Endothelial cell (in vitro differentiated cells): ENCODE data around the gene GATAD2A. TPM values are rescaled to one million over a fixed set of nuclear protein-coding genes. Genes with fewer than 3 reads are reported as not detected.
A peak's percentile ranks its signal among the peaks of the same experiment; 100 is the strongest.

ENCODE experiments used
- DNase-seq: peaks from one replicate; pipeline ENCODE4 v3.0.0; 2021; ENCODE audit warnings: low spot score
- H3K27ac Mint-ChIP-seq: one replicate; pipeline ENCODE4 v1.8.0; 2021; ENCODE audit warnings: mixed read lengths, inconsistent platforms; ENCODE audit not compliant: unreplicated experiment
- H3K27me3 Mint-ChIP-seq: one replicate; pipeline ENCODE4 v1.8.0; 2021; ENCODE audit warnings: mild to moderate bottlenecking, moderate library complexity, mixed read lengths, inconsistent platforms; ENCODE audit not compliant: unreplicated experiment
- H3K36me3 Mint-ChIP-seq: one replicate; pipeline ENCODE4 v1.8.0; 2021; ENCODE audit warnings: mild to moderate bottlenecking, low read depth, mixed read lengths, inconsistent platforms; ENCODE audit not compliant: unreplicated experiment
- H3K4me1 Mint-ChIP-seq: one replicate; pipeline ENCODE4 v1.8.0; 2021; ENCODE audit warnings: mild to moderate bottlenecking, mixed read lengths, inconsistent platforms; ENCODE audit not compliant: unreplicated experiment
- H3K4me3 Mint-ChIP-seq: one replicate; pipeline ENCODE4 v1.8.0; 2021; ENCODE audit warnings: mild to moderate bottlenecking, mixed read lengths, inconsistent platforms; ENCODE audit not compliant: unreplicated experiment
- H3K9me3 Mint-ChIP-seq: one replicate; pipeline ENCODE4 v1.8.0; 2021; ENCODE audit warnings: mixed read lengths, inconsistent platforms; ENCODE audit not compliant: unreplicated experiment
- CTCF ChIP-seq: fragments of 200-600 bp; sonication (generic); IDR thresholded peaks from one replicate; pipeline ENCODE4 v1.5.0; 2021; ENCODE audit warnings: antibody characterized with exemption; ENCODE audit not compliant: unreplicated experiment
- total RNA-seq: library from RNA; stranded (reverse); fragmentation: NEBNext Ultra II Directional; extraction: Animal tissue kit (Norgen Biotek cat#: 25700); gene quantifications from one replicate; pipeline ENCODE4 v1.2.1, GENCODE V29; 2021; ENCODE audit not compliant: unreplicated experiment

The GATAD2A gene
- total RNA-seq, 1 donor from 2014 or later, result 150 TPM

DNA sequence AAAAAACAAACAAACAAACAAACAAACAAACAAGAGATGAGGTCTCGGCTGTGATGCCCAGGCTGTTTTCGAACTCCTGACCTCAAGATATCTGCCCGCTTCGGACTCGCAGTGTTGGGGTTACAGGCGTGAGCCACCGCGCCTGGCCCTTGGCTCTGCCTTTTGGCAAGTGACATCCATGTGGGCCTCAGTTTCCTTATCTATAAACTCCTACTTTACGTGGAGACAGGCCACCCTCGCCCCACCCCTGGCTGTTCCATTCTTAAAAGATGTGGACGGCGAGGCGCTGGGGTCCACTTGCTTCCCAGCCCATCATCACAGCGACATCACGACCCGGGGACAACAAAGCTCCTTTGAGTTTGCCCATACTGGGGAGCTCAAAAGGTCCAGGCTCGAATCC, 108.2 kb downstream of the GATAD2A start:
- H3K27me3 Mint-ChIP-seq, result peaks cover 8% of the 10 kb centered on the region
- H3K4me3 Mint-ChIP-seq, result no peak overlapping the region
- H3K36me3 Mint-ChIP-seq, result no peaks in the 10 kb centered on the region
- no peak for DNase-seq
- no peak for TF ChIP-seq CTCF
- no peaks in the 10 kb centered on the region for H3K9me3 Mint-ChIP-seq
- no peaks in the 10 kb centered on the region for H3K4me1 Mint-ChIP-seq
- no peak overlapping the region for H3K27ac Mint-ChIP-seq

DNA sequence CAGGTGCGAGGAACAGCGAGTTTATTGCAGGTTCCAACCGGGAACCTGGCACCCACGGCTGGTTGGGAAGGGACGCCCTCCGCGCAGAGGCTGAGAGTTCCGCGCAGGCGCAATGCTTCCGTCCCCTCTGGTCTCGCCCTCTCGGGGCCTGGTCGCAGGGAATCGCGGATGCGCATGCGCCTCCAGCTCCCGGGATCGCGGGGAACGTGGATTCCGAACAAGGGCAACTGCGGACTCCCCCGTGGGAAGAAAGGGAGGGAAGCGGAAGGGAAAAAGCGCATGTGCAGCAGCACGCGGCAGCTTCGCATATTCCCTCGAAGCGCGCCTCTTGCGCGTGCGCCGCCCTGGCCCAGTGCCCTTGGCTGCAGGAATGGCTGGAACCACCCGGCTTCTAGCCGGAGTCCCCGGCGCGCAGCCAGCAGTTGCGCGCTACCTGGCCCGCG, 108.8 kb downstream of the GATAD2A start:
- Mint-ChIP-seq H3K4me3 (no peak overlapping the region), H3K27me3 (peaks cover 10% of the 10 kb centered on the region), H3K9me3 (no peaks in the 10 kb centered on the region), H3K4me1 (no peaks in the 10 kb centered on the region), H3K36me3 (no peaks in the 10 kb centered on the region), H3K27ac (no peak overlapping the region)
- TF ChIP-seq CTCF, result no peak
- no peak for DNase-seq

DNA sequence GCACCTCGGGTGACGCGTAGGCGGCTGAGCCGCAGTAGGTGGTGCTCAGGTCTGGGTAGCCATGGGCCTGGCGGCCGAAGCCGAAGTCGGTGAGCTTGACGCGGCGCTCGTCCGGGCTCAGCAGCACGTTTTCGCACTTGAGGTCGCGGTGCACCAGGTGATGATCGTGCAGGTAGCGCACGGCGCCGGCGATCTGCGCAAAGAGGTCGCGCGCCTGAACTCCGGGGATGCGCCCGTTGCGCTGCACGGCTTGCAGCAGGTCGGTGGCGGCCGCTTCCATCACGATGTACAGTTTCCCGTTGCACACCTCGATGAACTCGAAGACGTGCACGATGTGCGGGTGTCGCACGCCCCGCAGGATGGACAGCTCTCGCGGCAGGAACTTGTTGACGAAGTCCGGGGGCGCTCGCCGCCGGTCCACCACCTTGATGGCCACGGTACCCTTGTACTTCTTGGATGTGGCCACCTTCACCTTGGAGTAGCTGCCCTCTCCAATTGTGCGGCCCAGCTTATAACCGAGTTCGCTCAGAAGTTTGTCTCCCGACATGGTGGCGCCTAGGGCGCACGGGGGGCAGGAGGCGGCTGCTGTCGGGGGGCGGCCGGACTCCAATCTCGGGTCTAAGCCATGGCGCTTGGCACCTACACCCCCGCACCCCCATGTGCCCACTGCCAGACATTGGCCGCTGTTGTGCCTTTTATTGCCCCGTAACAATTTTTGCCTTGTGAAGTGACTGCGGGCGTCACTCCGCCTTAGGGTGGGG, 109.6 kb downstream of the GATAD2A start, which contains the start of gene TSSK6:
Gene TSSK6, minus strand, starts transcription at position 668 of the 761 bp plus-strand sequence. Its CDS starts 121 bp downstream, at position 547.
- peaks cover 11% of the 10 kb centered on the region for H3K27me3 Mint-ChIP-seq
- DNase-seq, result no peak
- H3K27ac Mint-ChIP-seq, result peak within 1 kb of the TSS; percentile 95
- no peaks in the 10 kb centered on the region for H3K4me1 Mint-ChIP-seq
- H3K36me3 Mint-ChIP-seq, result no peaks in the 10 kb centered on the region
- H3K4me3 Mint-ChIP-seq, result peak within 1 kb of the TSS; percentile 94
- no peaks in the 10 kb centered on the region for H3K9me3 Mint-ChIP-seq
- no peak for TF ChIP-seq CTCF

DNA sequence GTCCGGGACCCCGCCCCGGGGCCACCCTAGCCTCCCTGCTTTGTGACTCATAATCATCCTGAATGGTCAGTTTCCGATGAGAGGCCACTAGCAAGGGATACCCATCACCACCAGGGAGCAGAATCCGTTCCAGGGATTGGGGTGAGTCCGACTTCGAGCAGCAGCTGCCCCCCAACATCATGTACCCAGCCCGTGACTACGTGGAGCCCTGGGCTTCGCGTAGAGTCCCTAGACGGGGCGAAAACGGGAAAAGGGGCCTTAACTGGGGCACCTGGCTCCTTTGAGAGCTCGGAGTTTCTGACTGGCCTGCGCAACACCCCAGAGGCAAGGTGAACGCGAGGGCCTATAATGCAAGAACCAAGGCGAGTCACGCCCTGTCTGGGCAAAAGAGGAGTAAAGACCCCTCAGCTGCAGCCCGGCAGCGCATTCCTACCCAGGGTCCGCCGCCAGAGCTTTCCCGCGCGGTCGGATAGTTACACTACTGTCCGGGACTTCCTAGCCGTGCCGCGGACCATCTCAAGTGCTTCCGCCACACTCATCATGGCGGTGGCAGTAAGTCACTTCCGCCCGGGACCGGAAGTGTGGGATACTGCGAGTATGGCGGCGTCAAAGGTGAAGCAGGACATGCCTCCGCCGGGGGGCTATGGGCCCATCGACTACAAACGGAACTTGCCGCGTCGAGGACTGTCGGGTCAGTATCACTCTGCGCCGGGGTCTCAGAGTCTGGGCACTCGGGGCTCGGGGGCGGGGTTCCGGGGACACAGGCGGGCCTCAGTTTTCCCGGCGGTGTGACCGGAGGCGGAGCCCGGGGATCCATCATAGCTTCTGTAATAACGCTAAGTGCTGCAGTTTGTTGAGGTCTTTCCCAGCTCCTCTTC, 110.4 kb downstream of the GATAD2A start, which contains the start of gene NDUFA13:
Gene NDUFA13, plus strand, starts transcription at position 584 of the 878 bp plus-strand sequence. Its CDS starts 14 bp downstream, at position 598.
- H3K27me3 Mint-ChIP-seq, result peaks cover 11% of the 10 kb centered on the region
- H3K27ac Mint-ChIP-seq, result peak within 1 kb of the TSS; percentile 95
- H3K4me3 Mint-ChIP-seq, result peak within 1 kb of the TSS; percentile 94
- peak; percentile 92 for DNase-seq
- no peaks in the 10 kb centered on the region for H3K36me3 Mint-ChIP-seq
- no peaks in the 10 kb centered on the region for H3K4me1 Mint-ChIP-seq
- H3K9me3 Mint-ChIP-seq, result no peaks in the 10 kb centered on the region
- no peak for TF ChIP-seq CTCF
